Eye (tissue), 1 donor: ENCODE data around the gene POLRMT.
"Not testable (repeated sequence)": the region's sequence is repeated elsewhere in the genome, so short reads cannot be mapped to it uniquely, and the experiment has no call there.

ENCODE experiments used
- DNase-seq: peaks from one replicate; pipeline ENCODE4 v3.0.0-alpha.2; 2015

Gene POLRMT

GRCh38 chr19:590750-591098, 42.6 kb downstream of the POLRMT start:
- DNase-seq: no peak

- DNase-seq: no peak
Measured at GRCh38 chr19:590396-590745, 43.0 kb downstream of the POLRMT start.

DNA sequence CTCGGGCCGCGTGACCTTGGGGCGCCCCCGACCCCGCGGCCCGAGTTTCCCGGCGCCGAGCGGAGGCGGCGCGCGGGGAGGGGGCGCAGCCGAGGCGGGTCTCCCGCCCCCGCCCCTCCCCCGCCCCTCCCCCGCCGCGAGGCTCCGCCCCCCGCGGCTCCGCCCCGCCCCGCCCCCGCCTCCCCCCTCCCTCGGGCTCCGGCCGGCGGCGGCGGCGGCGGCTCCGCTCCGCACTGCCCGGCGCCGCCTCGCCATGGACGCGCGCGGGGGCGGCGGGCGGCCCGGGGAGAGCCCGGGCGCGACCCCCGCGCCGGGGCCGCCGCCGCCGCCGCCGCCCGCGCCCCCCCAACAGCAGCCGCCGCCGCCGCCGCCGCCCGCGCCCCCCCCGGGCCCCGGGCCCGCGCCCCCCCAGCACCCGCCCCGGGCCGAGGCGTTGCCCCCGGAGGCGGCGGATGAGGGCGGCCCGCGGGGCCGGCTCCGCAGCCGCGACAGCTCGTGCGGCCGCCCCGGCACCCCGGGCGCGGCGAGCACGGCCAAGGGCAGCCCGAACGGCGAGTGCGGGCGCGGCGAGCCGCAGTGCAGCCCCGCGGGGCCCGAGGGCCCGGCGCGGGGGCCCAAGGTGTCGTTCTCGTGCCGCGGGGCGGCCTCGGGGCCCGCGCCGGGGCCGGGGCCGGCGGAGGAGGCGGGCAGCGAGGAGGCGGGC, 43.5 kb downstream of the POLRMT start, which contains the start of gene HCN2:
Gene HCN2, plus strand, starts transcription at position 189 of the 703 bp plus-strand sequence. Its CDS starts 65 bp downstream, at position 254.
- no peak for DNase-seq

- DNase-seq: no peak
Measured at GRCh38 chr19:588741-589692, 44.3 kb downstream of the POLRMT start.

DNA sequence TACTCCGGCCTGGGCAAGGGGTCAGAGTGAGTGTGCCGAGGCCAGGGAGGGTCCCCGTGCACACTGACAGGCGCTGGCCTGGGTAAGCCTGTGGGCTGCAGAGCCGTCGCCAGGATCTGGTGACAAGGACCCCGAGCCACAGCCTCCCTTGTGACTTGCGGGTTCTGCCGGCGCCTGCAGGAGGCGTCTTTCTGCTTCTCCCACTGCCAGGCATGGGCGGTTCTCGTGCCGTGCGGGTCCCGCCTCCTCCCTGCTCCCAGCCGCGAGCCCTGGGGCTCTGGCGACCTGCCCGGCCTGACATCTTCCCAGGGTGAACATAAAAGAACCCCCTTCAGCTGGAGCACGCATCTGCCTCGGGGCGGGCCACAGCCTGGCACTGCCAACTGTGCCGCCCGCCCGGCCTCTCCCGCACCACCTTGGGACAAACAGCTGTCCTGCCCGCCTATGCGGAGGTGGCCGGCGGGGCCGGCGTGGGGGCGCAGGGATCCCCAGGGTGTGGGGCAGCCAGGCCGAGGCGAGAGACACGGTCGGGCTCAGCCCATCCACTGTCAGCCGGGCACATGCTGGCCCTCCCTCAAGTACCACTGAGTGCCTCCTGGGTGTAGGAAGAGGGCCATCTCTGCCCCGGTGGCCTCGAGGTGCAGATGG, 45.1 kb downstream of the POLRMT start:
- peak; percentile 75 for DNase-seq

DNA sequence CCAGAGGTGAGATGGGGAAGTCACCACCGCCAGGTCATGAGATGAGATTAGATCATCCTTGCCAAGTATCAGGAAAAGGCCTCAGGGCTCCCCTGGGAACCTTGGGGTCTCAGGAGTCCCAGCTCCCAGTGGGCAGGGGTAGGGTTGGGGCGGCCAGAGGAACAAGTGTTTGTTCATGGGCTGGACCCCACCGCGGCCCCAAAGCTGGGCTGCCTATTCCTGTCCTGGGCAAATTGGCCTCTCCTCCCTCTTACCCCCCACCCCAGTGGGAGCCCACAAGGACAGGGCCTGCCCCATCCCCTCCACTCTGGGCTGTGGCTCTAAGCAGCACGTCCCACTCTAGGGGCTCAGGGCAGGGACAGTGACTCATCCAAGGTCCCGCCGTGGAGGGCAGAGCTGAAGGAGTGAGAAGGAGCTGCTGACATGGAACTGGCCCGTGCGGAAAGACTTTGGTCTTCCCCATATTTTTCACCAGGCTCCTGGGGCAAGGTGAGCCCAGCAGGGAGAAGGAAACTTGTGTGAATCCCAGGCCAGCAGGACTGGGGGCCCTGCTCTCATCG, 47.7 kb downstream of the POLRMT start:
- no peak for DNase-seq

- not testable (repeated sequence) for DNase-seq
Measured at GRCh38 chr19:585146-585545, 48.2 kb downstream of the POLRMT start.

GRCh38 chr19:584240-585001, 48.9 kb downstream of the POLRMT start:
- peak; percentile 83 for DNase-seq

- no peak for DNase-seq
Measured at GRCh38 chr19:583968-584239, 49.4 kb downstream of the POLRMT start.

DNA sequence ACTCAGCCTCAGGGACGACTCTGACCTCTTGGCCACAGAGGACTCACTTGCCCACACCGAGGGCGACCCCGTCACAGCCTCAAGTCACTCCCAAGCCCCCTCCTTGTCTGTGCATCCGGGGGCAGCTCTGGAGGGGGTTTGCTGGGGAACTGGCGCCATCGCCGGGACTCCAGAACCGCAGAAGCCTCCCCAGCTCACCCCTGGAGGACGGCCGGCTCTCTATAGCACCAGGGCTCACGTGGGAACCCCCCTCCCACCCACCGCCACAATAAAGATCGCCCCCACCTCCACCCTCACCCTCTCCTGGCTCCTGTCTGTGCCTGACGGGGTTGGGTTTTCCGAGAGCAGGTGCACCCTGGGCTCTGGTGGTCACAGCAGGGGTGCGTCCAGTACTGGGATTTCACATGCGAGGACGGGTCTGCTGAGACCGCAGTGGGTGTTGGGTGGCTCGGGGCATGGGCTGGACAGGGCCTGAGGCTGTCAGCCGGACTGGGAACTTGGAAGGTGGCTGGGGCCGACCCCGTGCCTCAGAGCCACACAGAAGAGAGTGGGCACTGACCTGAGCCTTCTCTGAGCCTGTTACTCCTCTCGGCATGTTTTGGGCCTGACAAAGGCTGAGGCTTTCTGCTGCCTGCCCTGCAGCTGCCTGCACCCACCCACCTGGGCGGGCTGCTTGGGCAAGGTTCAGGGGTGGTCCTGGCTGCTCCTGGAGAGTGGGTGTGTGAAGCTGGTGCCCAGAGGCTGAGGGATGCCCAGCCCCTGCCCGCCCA, 50.0 kb downstream of the POLRMT start:
- no peak for DNase-seq

DNA sequence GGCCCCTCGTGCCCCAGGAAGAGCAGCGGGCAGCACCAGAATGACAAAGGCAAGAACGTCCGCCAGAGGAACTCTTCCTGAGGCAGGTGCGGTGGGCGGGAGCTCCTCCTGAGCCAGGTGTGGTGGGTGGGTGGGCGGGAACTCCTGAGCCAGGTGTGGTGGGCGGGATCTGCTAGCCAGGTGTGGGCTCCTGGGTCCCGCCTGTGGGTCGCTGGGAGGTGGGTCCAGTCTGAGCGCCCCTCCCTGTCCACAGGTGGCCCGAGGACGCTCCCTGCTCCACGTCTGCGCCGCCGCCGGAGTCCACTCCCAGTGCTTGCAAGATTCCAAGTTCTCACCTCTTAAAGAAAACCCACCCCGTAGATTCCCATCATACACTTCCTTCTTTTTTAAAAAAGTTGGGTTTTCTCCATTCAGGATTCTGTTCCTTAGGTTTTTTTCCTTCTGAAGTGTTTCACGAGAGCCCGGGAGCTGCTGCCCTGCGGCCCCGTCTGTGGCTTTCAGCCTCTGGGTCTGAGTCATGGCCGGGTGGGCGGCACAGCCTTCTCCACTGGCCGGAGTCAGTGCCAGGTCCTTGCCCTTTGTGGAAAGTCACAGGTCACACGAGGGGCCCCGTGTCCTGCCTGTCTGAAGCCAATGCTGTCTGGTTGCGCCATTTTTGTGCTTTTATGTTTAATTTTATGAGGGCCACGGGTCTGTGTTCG, 50.7 kb downstream of the POLRMT start:
- DNase-seq: no peak

DNA sequence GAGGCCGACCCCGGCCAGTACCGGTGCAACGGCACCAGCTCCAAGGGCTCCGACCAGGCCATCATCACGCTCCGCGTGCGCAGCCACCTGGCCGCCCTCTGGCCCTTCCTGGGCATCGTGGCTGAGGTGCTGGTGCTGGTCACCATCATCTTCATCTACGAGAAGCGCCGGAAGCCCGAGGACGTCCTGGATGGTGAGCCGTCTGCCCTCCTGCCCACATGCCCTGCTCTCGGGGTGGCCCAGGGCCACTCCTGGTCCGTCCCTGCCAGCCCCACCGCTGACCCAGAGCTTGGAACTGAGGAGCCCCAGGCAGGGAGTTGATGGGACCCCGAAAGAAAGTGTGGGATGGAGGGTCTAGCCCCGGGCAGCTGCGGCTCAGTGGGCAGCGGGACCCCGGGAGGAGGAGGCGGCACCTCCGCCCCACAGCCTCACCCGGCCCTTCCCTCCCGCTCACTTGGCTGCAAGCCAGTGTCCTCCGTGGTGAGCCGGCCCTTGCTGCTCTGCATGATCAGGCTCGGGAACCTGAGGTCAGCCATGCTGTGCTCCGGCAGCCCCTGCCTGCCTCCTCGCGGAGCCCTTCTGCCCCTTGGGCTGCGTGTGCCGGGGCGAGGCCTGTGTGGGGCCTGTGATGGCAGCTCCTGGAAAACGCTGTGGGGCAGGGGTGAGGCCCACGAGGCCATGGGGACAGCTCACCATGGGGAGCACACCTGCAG, 51.8 kb downstream of the POLRMT start:
- no peak for DNase-seq

- no peak for DNase-seq
Measured at GRCh38 chr19:580274-580835, 53.0 kb downstream of the POLRMT start.

GRCh38 chr19:579842-580155, 53.5 kb downstream of the POLRMT start:
- DNase-seq: no peak

GRCh38 chr19:579111-579841, 54.1 kb downstream of the POLRMT start:
- DNase-seq: no peak

DNA sequence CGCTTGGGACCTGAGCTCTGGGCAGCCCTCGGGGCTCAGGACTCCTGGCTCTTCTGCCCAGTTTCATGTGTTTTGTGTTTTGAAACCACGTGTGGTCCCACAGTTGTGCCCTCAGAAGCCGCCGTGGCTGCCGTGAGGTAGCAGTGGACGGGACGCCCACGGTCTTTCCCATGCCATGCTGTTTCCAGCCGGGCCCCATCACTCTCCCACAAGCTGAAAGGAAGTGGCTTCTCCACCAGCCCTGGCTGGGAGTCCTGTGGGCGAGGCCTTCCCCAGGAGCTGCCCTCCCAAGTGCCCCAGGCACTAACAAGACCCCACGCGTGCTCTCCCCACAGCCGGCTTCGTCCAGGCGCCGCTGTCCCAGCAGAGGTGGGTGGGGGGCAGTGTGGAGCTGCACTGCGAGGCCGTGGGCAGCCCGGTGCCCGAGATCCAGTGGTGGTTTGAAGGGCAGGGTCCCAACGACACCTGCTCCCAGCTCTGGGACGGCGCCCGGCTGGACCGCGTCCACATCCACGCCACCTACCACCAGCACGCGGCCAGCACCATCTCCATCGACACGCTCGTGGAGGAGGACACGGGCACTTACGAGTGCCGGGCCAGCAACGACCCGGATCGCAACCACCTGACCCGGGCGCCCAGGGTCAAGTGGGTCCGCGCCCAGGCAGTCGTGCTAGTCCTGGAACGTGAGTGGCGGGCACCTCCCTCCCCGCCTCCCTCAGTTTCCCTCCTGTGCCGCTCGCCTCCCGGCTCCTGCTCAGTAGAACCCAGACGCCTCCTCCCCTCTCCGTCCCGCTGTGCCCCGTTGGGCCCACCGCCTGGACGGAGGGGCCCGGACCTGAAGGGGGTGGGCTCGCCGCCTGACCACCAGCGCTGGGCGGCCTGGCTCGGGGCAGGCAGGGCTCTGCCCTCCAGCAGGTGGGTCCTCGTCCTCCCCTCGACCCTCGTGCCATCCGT, 55.6 kb downstream of the POLRMT start:
- DNase-seq: no peak

- no peak for DNase-seq
Measured at GRCh38 chr19:576768-577438, 56.4 kb downstream of the POLRMT start.
